Measurements from ENCODE around the gene SYT17. TPM values are rescaled to one million over a fixed set of nuclear protein-coding genes. Genes with fewer than 3 reads are reported as not detected.

Gene SYT17
- total RNA-seq, 1 experiment from 2014 or later = 11.8 TPM

- H3K79me2 ChIP-seq (ENCODE audit: low read length) = no peaks in the 10 kb centered on the region
- POLR2A ChIA-PET (ENCODE audit: unreplicated experiment) = interaction anchor here (0.5 kb wide), 1 partner anchor 9 kb away, joined by 4 read pairs; no protein-coding TSS in a partner anchor
Observed at GRCh38 chr16:19179546-19180490, 11.8 kb downstream of the SYT17 start.

GRCh38 chr16:19180741-19181140 is 12.7 kb downstream of the SYT17 start:
- TF ChIP-seq CTCF (conservative IDR thresholded peaks at IDR 0.05; ENCODE audit: low read depth, low read length) (no peak), EZH2 (IDR thresholded peaks at IDR 0.05; ENCODE audit: low read length, unreplicated experiment) (no peak), EZH2phosphoT487 (IDR thresholded peaks at IDR 0.05; ENCODE audit: borderline replicate concordance, low read length) (no peak)
- BruUV-seq (replicated peaks) = no TSS peak
- POLR2A ChIA-PET (ENCODE audit: unreplicated experiment) = no interaction called here
- Histone ChIP-seq H3K4me3 (ENCODE audit: low read length) (no peak overlapping the region), H3K36me3 (ENCODE audit: low read depth, low read length) (no peaks in the 10 kb centered on the region), H2AFZ (ENCODE audit: low read length) (no peak overlapping the region), H3K4me2 (ENCODE audit: low read length) (no peak overlapping the region), H3K27ac (ENCODE audit: low read length) (no peak overlapping the region), H3K9me2 (replicated peaks; ENCODE audit: low read length) (no peaks in the 10 kb centered on the region), H3K4me1 (ENCODE audit: insufficient read depth, low read length) (no peaks in the 10 kb centered on the region), H3K79me2 (ENCODE audit: low read length) (no peaks in the 10 kb centered on the region), H4K20me1 (ENCODE audit: low read length) (no peaks in the 10 kb centered on the region), H3K9ac (ENCODE audit: low read length) (no peak overlapping the region), H3K9me3 (ENCODE audit: low read length) (no peaks in the 10 kb centered on the region), H3F3A (ENCODE audit: low read length, unreplicated experiment) (no peaks in the 10 kb centered on the region), H3K27me3 (ENCODE audit: low read length) (no peaks in the 10 kb centered on the region)
- CTCF ChIA-PET = no interaction called here
- intact Hi-C loops (cut with micrococcal nuclease) = loop anchor here (1.0 to 5.0 kb wide), 2 partner anchors 94 to 197 kb away; no protein-coding TSS in a partner anchor
- no peak for DNase-seq
- no peak for ATAC-seq

More at GRCh38 chr16:19179546-19180490, 11.8 kb downstream of the SYT17 start:
- Histone ChIP-seq H3K9me3 (ENCODE audit: low read length) (no peaks in the 10 kb centered on the region), H3K27ac (ENCODE audit: low read length) (no peak overlapping the region), H3K4me2 (ENCODE audit: low read length) (no peak overlapping the region), H4K20me1 (ENCODE audit: low read length) (no peaks in the 10 kb centered on the region), H2AFZ (ENCODE audit: low read length) (no peak overlapping the region), H3K36me3 (ENCODE audit: low read depth, low read length) (no peaks in the 10 kb centered on the region), H3K4me3 (ENCODE audit: low read length) (no peak overlapping the region), H3K9me2 (replicated peaks; ENCODE audit: low read length) (no peaks in the 10 kb centered on the region), H3K4me1 (ENCODE audit: insufficient read depth, low read length) (no peaks in the 10 kb centered on the region), H3F3A (ENCODE audit: low read length, unreplicated experiment) (no peaks in the 10 kb centered on the region), H3K27me3 (ENCODE audit: low read length) (no peaks in the 10 kb centered on the region), H3K9ac (ENCODE audit: low read length) (no peak overlapping the region)
- TF ChIP-seq EZH2phosphoT487 (IDR thresholded peaks at IDR 0.05; ENCODE audit: borderline replicate concordance, low read length) = no peak
- no peak for TF ChIP-seq EZH2 (IDR thresholded peaks at IDR 0.05; ENCODE audit: low read length, unreplicated experiment)
- peak; percentile 81 for TF ChIP-seq CTCF (conservative IDR thresholded peaks at IDR 0.05; ENCODE audit: low read depth, low read length)
- BruUV-seq (replicated peaks) = no TSS peak
- peak; percentile 79 for ATAC-seq
- intact Hi-C loops (cut with micrococcal nuclease) = loop anchor here (1.0 to 5.0 kb wide), 2 partner anchors 94 to 197 kb away; no protein-coding TSS in a partner anchor
- CTCF ChIA-PET = interaction anchor here (0.7 to 1.1 kb wide), 6 partner anchors 22 to 502 kb away, joined by 3 to 4 read pairs (median 3); no protein-coding TSS in a partner anchor
- peak; percentile 71 for DNase-seq
